A549 (cell line): ENCODE data around the gene SLC25A17. TPM values are rescaled to one million over a fixed set of nuclear protein-coding genes. Genes with fewer than 3 reads are reported as not detected.
A peak's percentile ranks its signal among the peaks of the same experiment; 100 is the strongest.

Source experiments
- ATAC-seq, 2 experiments: fragments of 200-7000 bp in 1 of 2; fragments of >200 bp in 1 of 2; cut with Nextera tagmentation in 1 of 2; cut with Tn5 transposase in 1 of 2; 3 replicates each; pipeline versions ENCODE4 v1.8.0 to v1.9.1; 2018 to 2020; ENCODE audit warnings: mild to moderate bottlenecking in 1 of 2, moderate library complexity in 1 of 2
- CTCF ChIA-PET: fragments of 300-600 bp; sonication (Branson Sonifier 250); formaldehyde crosslinking; extraction: SDS; loops from one replicate; lab custom pipeline; 2021; ENCODE audit warnings: antibody characterized with exemption, inconsistent platforms; lab: Yijun Ruan, JAX
- POLR2A ChIA-PET: fragments of 350-600 bp; formaldehyde crosslinking; extraction: SDS; loops from one replicate; lab custom pipeline; 2021; ENCODE audit warnings: antibody characterized with exemption, inconsistent platforms; lab: Yijun Ruan, JAX
- DNase-seq, 2 experiments: peaks; one replicate each; pipeline versions ENCODE4 v3.0.0 to v3.0.0-alpha.2; 2011 to 2016; ENCODE audit warnings: low read depth in 1 of 2, low spot score in 1 of 2
- FAIRE-seq: peaks from 2 replicates; lab custom pipeline; 2011; peaks lifted over from hg19 to GRCh38; lab: Jason Lieb, UNC
- H3K27ac ChIP-seq, 2 experiments: fragments of >200 bp; sonication (Bioruptor Twin); formaldehyde crosslinking; 3 replicates each; pipeline ENCODE4 v1.5.1; 2016 to 2017
- H3K4me1 ChIP-seq: fragments of >200 bp; sonication (Bioruptor Twin); formaldehyde crosslinking; 3 replicates; pipeline ENCODE4 v1.6.1; 2016
- H3K4me2 ChIP-seq: fragments of >200 bp; sonication (Bioruptor Twin); formaldehyde crosslinking; 3 replicates; pipeline ENCODE4 v1.6.1; 2016
- H3K4me3 ChIP-seq: fragments of >200 bp; sonication (Bioruptor Twin); formaldehyde crosslinking; 3 replicates; pipeline ENCODE4 v1.5.1; 2016
- H3K9me3 ChIP-seq: fragments of >200 bp; sonication (Bioruptor Twin); formaldehyde crosslinking; 3 replicates; pipeline ENCODE4 v1.6.1; 2016
- ATOH8 ChIP-seq: fragments of 250-450 bp; sonication (Bioruptor Pico); IDR thresholded peaks from 2 replicates; pipeline ENCODE4 v1.5.0; 2020; ENCODE audit warnings: low read depth, mild to moderate bottlenecking, moderate library complexity
- BHLHE40 ChIP-seq: IDR thresholded peaks from 2 replicates; pipeline ENCODE4 v1.6.1; 2012; ENCODE audit warnings: low read depth, low read length, inconsistent platforms
- CEBPB ChIP-seq, 2 experiments: fragments of >200 bp in 1 of 2; sonication (Bioruptor Twin) in 1 of 2; formaldehyde crosslinking in 1 of 2; IDR thresholded peaks; 2 replicates each; pipeline ENCODE4 v1.6.1; 2012 to 2016
- CHD4 ChIP-seq: fragments of 200-600 bp; sonication (generic); IDR thresholded peaks from 2 replicates; pipeline ENCODE4 v1.6.1; 2016; ENCODE audit warnings: antibody characterized with exemption, mild to moderate bottlenecking, borderline replicate concordance
- EHF ChIP-seq: fragments of 250-450 bp; sonication (Bioruptor Pico); IDR thresholded peaks from 2 replicates; pipeline ENCODE4 v1.5.0; 2020; ENCODE audit warnings: mild to moderate bottlenecking
- EP300 ChIP-seq, 2 experiments: fragments of >200 bp; sonication (Bioruptor Twin); formaldehyde crosslinking; IDR thresholded peaks; 2 replicates in 1 of 2; 3 replicates in 1 of 2; pipeline ENCODE4 v1.6.1; 2016 to 2017
- ESRRA ChIP-seq: fragments of 150-350 bp; IDR thresholded peaks from 2 replicates; pipeline ENCODE4 v1.6.1; 2014; ENCODE audit warnings: mild to moderate bottlenecking, low read length, borderline replicate concordance
- FOSL2 ChIP-seq, 2 experiments: fragments of 450-650 bp in 1 of 2; fragments of >200 bp in 1 of 2; sonication (Bioruptor Twin) in 1 of 2; formaldehyde crosslinking; IDR thresholded peaks; 2 replicates each; pipeline versions ENCODE4 v1.5.0 to v1.6.1; 2016 to 2020; ENCODE audit warnings: mild to moderate bottlenecking in 1 of 2, moderate library complexity in 1 of 2
- FOXS1 ChIP-seq: fragments of 250-450 bp; sonication (Bioruptor Pico); IDR thresholded peaks from 2 replicates; pipeline ENCODE4 v1.5.0; 2020; ENCODE audit warnings: mild to moderate bottlenecking, moderate library complexity
- HMGXB4 ChIP-seq: fragments of 250-450 bp; sonication (Bioruptor Pico); IDR thresholded peaks from 2 replicates; pipeline ENCODE4 v1.5.0; 2021; ENCODE audit warnings: mild to moderate bottlenecking, moderate library complexity, borderline replicate concordance
- HOXA7 ChIP-seq: fragments of 250-450 bp; sonication (Bioruptor Pico); IDR thresholded peaks from 2 replicates; pipeline ENCODE4 v1.5.0; 2020; ENCODE audit warnings: mild to moderate bottlenecking, moderate library complexity
- JUNB ChIP-seq: fragments of >200 bp; sonication (Bioruptor Twin); formaldehyde crosslinking; IDR thresholded peaks from 2 replicates; pipeline ENCODE4 v1.6.1; 2016
- KDM5A ChIP-seq: fragments of 200-600 bp; sonication (generic); IDR thresholded peaks from 2 replicates; pipeline ENCODE4 v1.6.1; 2016; ENCODE audit warnings: antibody characterized with exemption, mild to moderate bottlenecking
- MAZ ChIP-seq: fragments of 150-350 bp; IDR thresholded peaks from 2 replicates; pipeline ENCODE4 v1.6.1; 2014; ENCODE audit warnings: antibody characterized with exemption, low read depth, low read length, borderline replicate concordance
- PBX3 ChIP-seq: IDR thresholded peaks from 2 replicates; pipeline ENCODE4 v1.6.1; 2012
- PHF8 ChIP-seq: fragments of 200-600 bp; sonication (generic); IDR thresholded peaks from 2 replicates; pipeline ENCODE4 v1.6.1; 2016; ENCODE audit warnings: low read depth, mild to moderate bottlenecking, antibody characterized with exemption, moderate library complexity, borderline replicate concordance
- RAD21 ChIP-seq, 2 experiments: fragments of >200 bp in 1 of 2; sonication (Bioruptor Twin) in 1 of 2; formaldehyde crosslinking in 1 of 2; IDR thresholded peaks in 1 of 2; conservative IDR thresholded peaks in 1 of 2; 2 replicates in 1 of 2; 3 replicates in 1 of 2; pipeline ENCODE4 v1.6.1; 2012 to 2018; ENCODE audit warnings: inconsistent platforms in 1 of 2
- RCOR1 ChIP-seq: fragments of 150-350 bp; IDR thresholded peaks from 2 replicates; pipeline ENCODE4 v1.6.1; 2014; ENCODE audit warnings: antibody characterized with exemption, low read length, low read depth
- SREBF2 ChIP-seq: fragments of 450-650 bp; IDR thresholded peaks from 2 replicates; pipeline ENCODE4 v1.6.1; 2014; ENCODE audit warnings: mild to moderate bottlenecking, moderate library complexity
- TFCP2L1 ChIP-seq: fragments of 250-450 bp; sonication (Bioruptor Pico); IDR thresholded peaks from 2 replicates; pipeline ENCODE4 v1.5.0; 2021; ENCODE audit warnings: mild to moderate bottlenecking
- ZC3H11A ChIP-seq: fragments of 450-650 bp; IDR thresholded peaks from 2 replicates; pipeline ENCODE4 v1.6.1; 2014; ENCODE audit warnings: antibody characterized with exemption, mild to moderate bottlenecking
- ZNF302 ChIP-seq: fragments of 250-450 bp; sonication (Bioruptor Pico); IDR thresholded peaks from 2 replicates; pipeline ENCODE4 v1.9.0; 2021; ENCODE audit warnings: inconsistent platforms, mild to moderate bottlenecking, moderate library complexity
- ZSCAN20 ChIP-seq: fragments of 250-450 bp; sonication (Bioruptor Pico); IDR thresholded peaks from 2 replicates; pipeline ENCODE4 v1.8.0; 2022; ENCODE audit warnings: mild to moderate bottlenecking, moderate library complexity
- WGBS: methylation state at CpG from one replicate; pipeline ENCODE4 v1.1.6; 2017; ENCODE audit errors: missing lambda C conversion rate; 5-methylcytosine and 5-hydroxymethylcytosine counted together
- polyA plus RNA-seq, 4 experiments: library from polyadenylated mRNA; depleted of rRNA in 3 of 4; stranded (reverse); fragments of >200 nt; fragmentation: RNase III in 1 of 4; extraction: RNeasy Plus Mini Kit Qiagen cat#74134 plus additional on column Dnase treatment in 1 of 4; gene quantifications; 2 replicates in 3 of 4; 3 replicates in 1 of 4; pipeline ENCODE4 v1.2.3, GENCODE V29; 2011 to 2017

SLC25A17 gene
- polyA plus RNA-seq, 2 of the 4 experiments (the other 2 are of a cell fraction) = 19.9 to 33.7 TPM

GRCh38 chr22:40747361-40747760 is 71.8 kb downstream of the SLC25A17 start:
- ATAC-seq (no peak), DNase-seq (no peak)
- Histone ChIP-seq H3K4me3 (no peak overlapping the region), H3K27ac (no peak overlapping the region), H3K9me3 (no peaks in the 10 kb centered on the region), H3K4me2 (no peak overlapping the region; the same call in 2 of the 3 replicates)
- POLR2A ChIA-PET = interaction anchor here (0.9 kb wide), 1 partner anchor 72 kb away, joined by 3 read pairs; the partner anchor contains the start of gene SLC25A17
- TF ChIP-seq ZSCAN20 (CRISPR knock-in tag) (no peak), ESRRA (no peak), FOSL2 (IDR thresholded peaks at IDR 0.05) (no peak), FOSL2 (CRISPR knock-in tag; IDR thresholded peaks at IDR 0.05) (no peak)
- TF ChIP-seq, all 56 proteins: peak for 0
- FAIRE-seq = no peak
- H3K4me1 ChIP-seq = peaks cover 10% of the 10 kb centered on the region
- CTCF ChIA-PET = interaction anchor here (0.7 to 2.1 kb wide), 4 partner anchors 13 to 129 kb away, joined by 3 to 12 read pairs (median 5); no protein-coding TSS in a partner anchor
- 100% methylated on average over 1 of the region's 1 CpG for WGBS

- FAIRE-seq = no peak
- no peak for DNase-seq
- TF ChIP-seq BHLHE40 = no peak
- no peak for TF ChIP-seq HOXA7 (CRISPR knock-in tag)
- TF ChIP-seq JUNB = no peak
- no peak for TF ChIP-seq MAZ
- no peak for TF ChIP-seq ZC3H11A
- no peak for TF ChIP-seq EHF (CRISPR knock-in tag)
- TF ChIP-seq FOXS1 = no peak
- no peak for TF ChIP-seq EP300 (IDR thresholded peaks at IDR 0.05)
- TF ChIP-seq ESRRA = no peak
- no peak for TF ChIP-seq PHF8
- no peak for TF ChIP-seq SREBF2
- TF ChIP-seq PBX3 = no peak
- TF ChIP-seq RAD21 (conservative IDR thresholded peaks at IDR 0.05 in 1 of 2, IDR thresholded peaks at IDR 0.05 in 1 of 2) = no peak
- TF ChIP-seq CHD4 = no peak
- no peak for TF ChIP-seq ZNF302 (CRISPR knock-in tag)
- no peak for TF ChIP-seq FOSL2 (IDR thresholded peaks at IDR 0.05)
- TF ChIP-seq FOSL2 (CRISPR knock-in tag; IDR thresholded peaks at IDR 0.05) = no peak
- no peak for TF ChIP-seq RCOR1
- no peak for TF ChIP-seq KDM5A
- TF ChIP-seq TFCP2L1 = no peak
- TF ChIP-seq, all 56 proteins: peak for 0
- H3K4me2 ChIP-seq = peak overlapping the region; percentile 65
- WGBS = 13% methylated on average over 4 of the region's 12 CpGs
- CTCF ChIA-PET = interaction anchor here (1.4 to 2.1 kb wide), 2 partner anchors 14 to 64 kb away, joined by 7 to 12 read pairs; no protein-coding TSS in a partner anchor
- H3K27ac ChIP-seq = peak overlapping the region; percentile 31 to 71; a peak in 4 of 6 replicates
- peak; percentile 80 to 84; a peak in 4 of 6 replicates for ATAC-seq
- POLR2A ChIA-PET = interaction anchor here (0.6 to 0.9 kb wide), 3 partner anchors 13 to 328 kb away, joined by 3 to 5 read pairs (median 3); partner anchors contain the start of gene SLC25A17
- peaks cover 10% of the 10 kb centered on the region for H3K4me1 ChIP-seq
- H3K9me3 ChIP-seq = no peaks in the 10 kb centered on the region
- peak overlapping the region; percentile 26; the same call in 2 of the 3 replicates for H3K4me3 ChIP-seq
Measured at GRCh38 chr22:40746428-40747220, 72.5 kb downstream of the SLC25A17 start.

- FAIRE-seq (no peak), ATAC-seq (no peak), DNase-seq (no peak)
- CTCF ChIA-PET = no interaction called here
- Histone ChIP-seq H3K4me2 (no peak overlapping the region), H3K4me3 (no peak overlapping the region), H3K4me1 (peaks cover 10% of the 10 kb centered on the region), H3K27ac (0 out of 6 replicates have a peak overlapping the region, but pooled peaks of 1 of the 2 experiments have one; percentile 41), H3K9me3 (no peaks in the 10 kb centered on the region)
- POLR2A ChIA-PET = interaction anchor here (1.1 kb wide), 1 partner anchor 27 kb away, joined by 3 read pairs; no protein-coding TSS in a partner anchor
- no peak for TF ChIP-seq ESRRA
- TF ChIP-seq ATOH8 (CRISPR knock-in tag) = no peak
- TF ChIP-seq HMGXB4 (CRISPR knock-in tag) = no peak
- no peak for TF ChIP-seq RAD21 (conservative IDR thresholded peaks at IDR 0.05 in 1 of 2, IDR thresholded peaks at IDR 0.05 in 1 of 2)
- no peak for TF ChIP-seq ZSCAN20 (CRISPR knock-in tag)
- no peak for TF ChIP-seq HOXA7 (CRISPR knock-in tag)
- no peak for TF ChIP-seq CEBPB (IDR thresholded peaks at IDR 0.05)
- 62% methylated on average over 9 of the region's 9 CpGs for WGBS
Measured at GRCh38 chr22:40743768-40744167, 75.4 kb downstream of the SLC25A17 start.
